GM06990 (cell line): ENCODE measurements around the gene SERINC5.
A peak's percentile ranks its signal among the peaks of the same experiment; 100 is the strongest.
"Not testable (repeated sequence)": the region's sequence is repeated elsewhere in the genome, so short reads cannot be mapped to it uniquely, and the experiment has no call there.

Experiments used
- DNase-seq: peaks from one replicate; pipeline ENCODE4 v3.0.0-alpha.2; 2011; ENCODE audit not compliant: insufficient read length; ENCODE audit errors: extremely low read depth
- H3K27me3 ChIP-seq: replicated peaks from 2 replicates; pipeline ENCODE4 v1.6.0; 2011; ENCODE audit warnings: low read length; ENCODE audit not compliant: control insufficient read depth, insufficient read depth
- H3K36me3 ChIP-seq: 2 replicates; pipeline ENCODE4 v1.5.1; 2011; ENCODE audit warnings: low read length; ENCODE audit not compliant: control insufficient read depth, insufficient read depth
- H3K4me3 ChIP-seq: replicated peaks from 2 replicates; pipeline ENCODE4 v1.5.1; 2011; ENCODE audit warnings: low read depth, mild to moderate bottlenecking, control low read depth, low read length
- CTCF ChIP-seq: IDR thresholded peaks from 2 replicates; pipeline ENCODE4 v1.5.1; 2011; ENCODE audit warnings: low read length, control low read depth, mild to moderate bottlenecking, inconsistent platforms; ENCODE audit not compliant: insufficient read depth, poor library complexity, severe bottlenecking

SERINC5 gene

GRCh38 chr5:80093796-80094195 lies 162.1 kb downstream of the SERINC5 start:
- Histone ChIP-seq H3K36me3 (no peaks in the 10 kb centered on the region), H3K27me3 (no peaks in the 10 kb centered on the region), H3K4me3 (no peak overlapping the region)
- no peak for TF ChIP-seq CTCF
- DNase-seq: no peak

GRCh38 chr5:80092486-80093107 lies 163.3 kb downstream of the SERINC5 start:
- Histone ChIP-seq H3K4me3 (no peak overlapping the region), H3K36me3 (no peaks in the 10 kb centered on the region), H3K27me3 (no peaks in the 10 kb centered on the region)
- no peak for DNase-seq
- no peak for TF ChIP-seq CTCF

- TF ChIP-seq CTCF: peak; percentile 43
- peak; percentile 13 for DNase-seq
- not testable (repeated sequence) for H3K36me3 ChIP-seq, H3K27me3 ChIP-seq, H3K4me3 ChIP-seq
These were observed 164.1 kb downstream of the SERINC5 start for GRCh38 chr5:80091792-80092192.

- no peak for TF ChIP-seq CTCF
- Histone ChIP-seq H3K27me3 (no peaks in the 10 kb centered on the region), H3K4me3 (no peak overlapping the region), H3K36me3 (no peaks in the 10 kb centered on the region)
- DNase-seq: no peak
These were observed 165.0 kb downstream of the SERINC5 start for GRCh38 chr5:80090884-80091166.

- Histone ChIP-seq H3K4me3 (peak overlapping the region; percentile 49), H3K27me3 (no peaks in the 10 kb centered on the region), H3K36me3 (no peaks in the 10 kb centered on the region)
- peak; percentile 61 for TF ChIP-seq CTCF
- peak; percentile 43 for DNase-seq
These were observed 172.6 kb downstream of the SERINC5 start for GRCh38 chr5:80083101-80083890.
